NCI-H774 (cell line): ENCODE data around the gene ARHGAP24.
A peak's percentile ranks its signal among the peaks of the same experiment; 100 is the strongest.
"Not testable (repeated sequence)": the region's sequence is repeated elsewhere in the genome, so short reads cannot be mapped to it uniquely, and the experiment has no call there.

Experiments
- DNase-seq: peaks from one replicate; lab custom pipeline; 2025; lab: John Stamatoyannopoulos, UW

ARHGAP24 gene

GRCh38 chr4:85818700-85819099, 343.8 kb downstream of the ARHGAP24 start:
- no peak for DNase-seq

- DNase-seq, result not testable (repeated sequence)
Observed at GRCh38 chr4:85820101-85820500, 345.2 kb downstream of the ARHGAP24 start.

- DNase-seq, result no peak
Observed at GRCh38 chr4:85821688-85822455, 346.9 kb downstream of the ARHGAP24 start.

- DNase-seq, result no peak
Observed at GRCh38 chr4:85823295-85823694, 348.3 kb downstream of the ARHGAP24 start.

- no peak for DNase-seq
Observed at GRCh38 chr4:85824166-85824945, 349.4 kb downstream of the ARHGAP24 start.

GRCh38 chr4:85826060-85826678, 351.2 kb downstream of the ARHGAP24 start:
- no peak for DNase-seq

GRCh38 chr4:85828027-85828890, 353.3 kb downstream of the ARHGAP24 start:
- DNase-seq, result no peak

- no peak for DNase-seq
Observed at GRCh38 chr4:85829276-85830051, 354.5 kb downstream of the ARHGAP24 start.

- DNase-seq, result no peak
Observed at GRCh38 chr4:85831647-85832046, 356.7 kb downstream of the ARHGAP24 start.

- no peak for DNase-seq
Observed at GRCh38 chr4:85833302-85833701, 358.4 kb downstream of the ARHGAP24 start.

GRCh38 chr4:85834934-85835333, 360.0 kb downstream of the ARHGAP24 start:
- DNase-seq, result no peak

- DNase-seq, result no peak
Observed at GRCh38 chr4:85836588-85837438, 361.9 kb downstream of the ARHGAP24 start.

- no peak for DNase-seq
Observed at GRCh38 chr4:85837439-85837733, 362.4 kb downstream of the ARHGAP24 start.

GRCh38 chr4:85839981-85840451, 365.1 kb downstream of the ARHGAP24 start:
- DNase-seq, result not testable (repeated sequence)

- DNase-seq, result no peak
Observed at GRCh38 chr4:85842540-85842939, 367.6 kb downstream of the ARHGAP24 start.

GRCh38 chr4:85853740-85854139, 378.8 kb downstream of the ARHGAP24 start:
- not testable (repeated sequence) for DNase-seq

GRCh38 chr4:85854546-85854945, 379.6 kb downstream of the ARHGAP24 start:
- DNase-seq, result no peak

- no peak for DNase-seq
Observed at GRCh38 chr4:85860066-85860740, 385.3 kb downstream of the ARHGAP24 start.

GRCh38 chr4:85861064-85861765, 386.3 kb downstream of the ARHGAP24 start:
- peak; percentile 11 for DNase-seq
